ENCODE data around the gene APOA1.

- TF ChIP-seq RCOR1 (IDR thresholded peaks at IDR 0.05; ENCODE audit: insufficient replicate concordance, low read length) (no peak), CTCF (conservative IDR thresholded peaks at IDR 0.05; ENCODE audit: low read depth, low read length) (no peak), POLR2A (IDR thresholded peaks at IDR 0.05; ENCODE audit: low read depth, low read length) (no peak), RFX5 (IDR thresholded peaks at IDR 0.05; ENCODE audit: low read depth, low read length) (no peak), CEBPB (IDR thresholded peaks at IDR 0.05; ENCODE audit: low read depth, low read length) (no peak), RAD21 (IDR thresholded peaks at IDR 0.05; ENCODE audit: low read length) (no peak), MAFK (IDR thresholded peaks at IDR 0.05; ENCODE audit: low read depth, low read length) (no peak), BHLHE40 (IDR thresholded peaks at IDR 0.05; ENCODE audit: low read depth, low read length) (no peak), SMC3 (IDR thresholded peaks at IDR 0.05; ENCODE audit: low read depth, low read length) (no peak), MAZ (IDR thresholded peaks at IDR 0.05; ENCODE audit: borderline replicate concordance, low read depth, low read length) (no peak), MXI1 (IDR thresholded peaks at IDR 0.05; ENCODE audit: borderline replicate concordance, low read depth, low read length) (no peak), NFE2L2 (IDR thresholded peaks at IDR 0.05; ENCODE audit: low read depth, low read length) (no peak), USF2 (IDR thresholded peaks at IDR 0.05; ENCODE audit: low read depth, low read length) (no peak)
Observed at GRCh38 chr11:116790167-116791001, 47.0 kb downstream of the APOA1 start.

All from IMR-90 (cell line).